ENCODE data around the gene AGER. TPM values are rescaled to one million over a fixed set of nuclear protein-coding genes. Genes with fewer than 3 reads are reported as not detected.
A peak's percentile ranks its signal among the peaks of the same experiment; 100 is the strongest.

Gene AGER
- total and polyA plus RNA-seq, 9 of the 15 experiments (the other 6 are each of a cell fraction or from before 2014, with no cell fraction given): 1.2 to 11.5 (median 4.1) TPM

DNA sequence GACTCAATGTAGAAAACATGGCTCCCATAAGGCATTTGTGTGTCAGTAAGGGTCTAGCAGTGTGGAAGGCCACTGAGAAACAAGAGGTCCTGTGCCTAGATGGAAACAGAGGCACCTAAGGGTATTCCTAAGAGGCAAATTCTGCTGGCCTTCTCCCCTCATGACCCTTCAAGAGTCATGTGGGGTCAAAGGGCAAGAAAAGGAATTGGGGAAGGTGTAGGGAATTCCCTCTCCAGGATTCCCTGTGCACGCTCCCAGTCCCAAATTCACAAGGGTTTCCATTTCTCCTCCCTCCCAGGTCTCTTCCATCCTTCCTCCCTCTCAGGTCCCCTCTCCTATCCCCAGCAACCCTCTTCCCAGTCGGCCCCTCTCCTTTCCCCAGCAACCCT is 8.7 kb downstream of the AGER start:
- peak in 1 of 4 experiments; percentile 24 for DNase-seq (ENCODE audit: extremely low read depth in 1 of 4, low spot score in 3 of 4)
- Histone ChIP-seq H3K9me1 (ENCODE audit: control insufficient read depth, insufficient read depth, low read length) (no peaks in the 10 kb centered on the region), H4K20me1 (replicated peaks; ENCODE audit: control insufficient read depth, insufficient read depth, low read length) (no peaks in the 10 kb centered on the region), H3K27ac (ENCODE audit: extremely low read depth, low read depth, low read length) (peak overlapping the region; percentile 68), H3K27me3 (ENCODE audit: control insufficient read depth in 2 of 2, insufficient read depth in 2 of 2, low read length in 2 of 2) (no peaks in the 10 kb centered on the region), H3K4me2 (ENCODE audit: insufficient read depth, low read length) (peak overlapping the region; percentile 88), H3K36me3 (ENCODE audit: control insufficient read depth, insufficient read depth, low read length) (peaks cover 35% of the 10 kb centered on the region; the same call in 2 of the 3 replicates), H3K9ac (ENCODE audit: insufficient read depth in 1 of 2, low read depth in 2 of 2, low read length in 2 of 2) (peak overlapping the region; percentile 81 to 95), H3K4me3 (peak overlapping the region; percentile 88), H2AFZ (ENCODE audit: low read depth, low read length) (peak overlapping the region; percentile 45; the same call in 1 of the 2 replicates), H3K9me3 (replicated peaks; ENCODE audit: control insufficient read depth, insufficient read depth, low read depth, low read length) (no peaks in the 10 kb centered on the region), H3K4me1 (replicated peaks in 1 of 2; ENCODE audit: control insufficient read depth in 2 of 2, insufficient read depth in 2 of 2, low read length in 2 of 2) (peaks cover 21 to 45% of the 10 kb centered on the region in 2 experiments), H3K79me2 (ENCODE audit: control insufficient read depth, insufficient read depth, low read length) (peaks cover 63% of the 10 kb centered on the region)
- no peak for FAIRE-seq
- BruUV-seq (replicated peaks): TSS peak; percentile 71
- WGBS (ENCODE audit: insufficient coverage, low coverage, missing lambda C conversion rate): 0% methylated on average over 2 of the region's 2 CpGs
- intact Hi-C loops (cut with micrococcal nuclease): loop anchor here (10.0 kb wide), 2 partner anchors 351 to 511 kb away; partner anchors contain the start of genes C6orf47, CSNK2B, GPANK1 and HSPA1B
- CTCF ChIA-PET (ENCODE audit: low intra/inter-chr PET ratio): interaction anchor here (0.9 kb wide), 1 partner anchor 20 kb away, joined by 3 read pairs; no protein-coding TSS in a partner anchor
- in situ Hi-C loops (cut with MboI): no loop called here
- no peak for ATAC-seq
- POLR2A ChIA-PET: no interaction called here
- TF ChIP-seq ZBTB1 (CRISPR knock-in tag; IDR thresholded peaks at IDR 0.05; ENCODE audit: borderline replicate concordance, low read depth) (peak; percentile 55; the same call in 1 of the 2 replicates), ZNF263 (CRISPR knock-in tag; IDR thresholded peaks at IDR 0.05; ENCODE audit: borderline replicate concordance) (peak; percentile 50), NR2C2 (CRISPR knock-in tag; IDR thresholded peaks at IDR 0.05) (peak; percentile 46; the same call in 1 of the 2 replicates), NR2C2 (tag; IDR thresholded peaks at IDR 0.05) (peak; percentile 95), GTF2E2 (tag; IDR thresholded peaks at IDR 0.05) (no peak), HIVEP1 (CRISPR knock-in tag; IDR thresholded peaks at IDR 0.05) (0 out of 2 replicates have a peak, but pooled peaks have one; percentile 4), ATF7 (IDR thresholded peaks at IDR 0.05) (no peak), RBM25 (IDR thresholded peaks at IDR 0.05; ENCODE audit: low read depth, low read length, severe bottlenecking) (no peak), KDM1A (IDR thresholded peaks at IDR 0.05) (no peak), YY1 (IDR thresholded peaks at IDR 0.05; ENCODE audit: borderline replicate concordance in 1 of 3, control insufficient read depth in 1 of 3, extremely low read depth in 1 of 3, insufficient read depth in 3 of 3, insufficient read length in 1 of 3, insufficient replicate concordance in 2 of 3, low read depth in 1 of 3, low read length in 2 of 3) (peak in 1 of 3 experiments; percentile 11), ELF1 (tag; IDR thresholded peaks at IDR 0.05) (0 out of 2 replicates have a peak, but pooled peaks have one; percentile 5), BRF1 (IDR thresholded peaks at IDR 0.05; ENCODE audit: borderline replicate concordance, extremely low read depth, insufficient read length) (no peak), NFRKB (IDR thresholded peaks at IDR 0.05; ENCODE audit: low read depth) (no peak), MIER1 (IDR thresholded peaks at IDR 0.05; ENCODE audit: low read depth) (0 out of 2 replicates have a peak, but pooled peaks have one; percentile 36)
- TF ChIP-seq, protein P1, sequence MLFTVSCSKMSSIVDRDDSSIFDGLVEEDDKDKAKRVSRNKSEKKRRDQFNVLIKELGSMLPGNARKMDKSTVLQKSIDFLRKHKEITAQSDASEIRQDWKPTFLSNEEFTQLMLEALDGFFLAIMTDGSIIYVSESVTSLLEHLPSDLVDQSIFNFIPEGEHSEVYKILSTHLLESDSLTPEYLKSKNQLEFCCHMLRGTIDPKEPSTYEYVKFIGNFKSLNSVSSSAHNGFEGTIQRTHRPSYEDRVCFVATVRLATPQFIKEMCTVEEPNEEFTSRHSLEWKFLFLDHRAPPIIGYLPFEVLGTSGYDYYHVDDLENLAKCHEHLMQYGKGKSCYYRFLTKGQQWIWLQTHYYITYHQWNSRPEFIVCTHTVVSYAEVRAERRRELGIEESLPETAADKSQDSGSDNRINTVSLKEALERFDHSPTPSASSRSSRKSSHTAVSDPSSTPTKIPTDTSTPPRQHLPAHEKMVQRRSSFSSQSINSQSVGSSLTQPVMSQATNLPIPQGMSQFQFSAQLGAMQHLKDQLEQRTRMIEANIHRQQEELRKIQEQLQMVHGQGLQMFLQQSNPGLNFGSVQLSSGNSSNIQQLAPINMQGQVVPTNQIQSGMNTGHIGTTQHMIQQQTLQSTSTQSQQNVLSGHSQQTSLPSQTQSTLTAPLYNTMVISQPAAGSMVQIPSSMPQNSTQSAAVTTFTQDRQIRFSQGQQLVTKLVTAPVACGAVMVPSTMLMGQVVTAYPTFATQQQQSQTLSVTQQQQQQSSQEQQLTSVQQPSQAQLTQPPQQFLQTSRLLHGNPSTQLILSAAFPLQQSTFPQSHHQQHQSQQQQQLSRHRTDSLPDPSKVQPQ (CRISPR knock-in tag; IDR thresholded peaks at IDR 0.05; ENCODE audit: borderline replicate concordance): no peak
- TF ChIP-seq, protein P2, sequence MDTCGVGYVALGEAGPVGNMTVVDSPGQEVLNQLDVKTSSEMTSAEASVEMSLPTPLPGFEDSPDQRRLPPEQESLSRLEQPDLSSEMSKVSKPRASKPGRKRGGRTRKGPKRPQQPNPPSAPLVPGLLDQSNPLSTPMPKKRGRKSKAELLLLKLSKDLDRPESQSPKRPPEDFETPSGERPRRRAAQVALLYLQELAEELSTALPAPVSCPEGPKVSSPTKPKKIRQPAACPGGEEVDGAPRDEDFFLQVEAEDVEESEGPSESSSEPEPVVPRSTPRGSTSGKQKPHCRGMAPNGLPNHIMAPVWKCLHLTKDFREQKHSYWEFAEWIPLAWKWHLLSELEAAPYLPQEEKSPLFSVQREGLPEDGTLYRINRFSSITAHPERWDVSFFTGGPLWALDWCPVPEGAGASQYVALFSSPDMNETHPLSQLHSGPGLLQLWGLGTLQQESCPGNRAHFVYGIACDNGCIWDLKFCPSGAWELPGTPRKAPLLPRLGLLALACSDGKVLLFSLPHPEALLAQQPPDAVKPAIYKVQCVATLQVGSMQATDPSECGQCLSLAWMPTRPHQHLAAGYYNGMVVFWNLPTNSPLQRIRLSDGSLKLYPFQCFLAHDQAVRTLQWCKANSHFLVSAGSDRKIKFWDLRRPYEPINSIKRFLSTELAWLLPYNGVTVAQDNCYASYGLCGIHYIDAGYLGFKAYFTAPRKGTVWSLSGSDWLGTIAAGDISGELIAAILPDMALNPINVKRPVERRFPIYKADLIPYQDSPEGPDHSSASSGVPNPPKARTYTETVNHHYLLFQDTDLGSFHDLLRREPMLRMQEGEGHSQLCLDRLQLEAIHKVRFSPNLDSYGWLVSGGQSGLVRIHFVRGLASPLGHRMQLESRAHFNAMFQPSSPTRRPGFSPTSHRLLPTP (IDR thresholded peaks at IDR 0.05; ENCODE audit: borderline replicate concordance, extremely low read depth, insufficient read length): no peak
